ENCODE data around the gene GAR1.
"Not testable (repeated sequence)": the region's sequence is repeated elsewhere in the genome, so short reads cannot be mapped to it uniquely, and the experiment has no call there.

Gene GAR1

GRCh38 chr4:109846395-109847098 lies 31.0 kb downstream of the GAR1 start:
- DNase-seq (ENCODE audit: low read depth, low spot score): no peak

GRCh38 chr4:109847896-109848442 lies 32.4 kb downstream of the GAR1 start, which contains the start of gene LRIT3:
LRIT3 (plus strand) TSS chr4:109848107; CDS start chr4:109848202, 95 bp downstream.
- DNase-seq (ENCODE audit: low read depth, low spot score): no peak

- DNase-seq (ENCODE audit: low read depth, low spot score): no peak
Measured at GRCh38 chr4:109848501-109848900, 32.9 kb downstream of the GAR1 start.

GRCh38 chr4:109850601-109851000 lies 35.0 kb downstream of the GAR1 start:
- DNase-seq (ENCODE audit: low read depth, low spot score): no peak

GRCh38 chr4:109859426-109860300 lies 44.1 kb downstream of the GAR1 start:
- DNase-seq (ENCODE audit: low read depth, low spot score): not testable (repeated sequence)

- DNase-seq (ENCODE audit: low read depth, low spot score): no peak
Measured at GRCh38 chr4:109861271-109861670, 45.7 kb downstream of the GAR1 start.

- DNase-seq (ENCODE audit: low read depth, low spot score): no peak
Measured at GRCh38 chr4:109861916-109862511, 46.5 kb downstream of the GAR1 start.

GRCh38 chr4:109864134-109864533 lies 48.6 kb downstream of the GAR1 start:
- DNase-seq (ENCODE audit: low read depth, low spot score): no peak

- DNase-seq (ENCODE audit: low read depth, low spot score): no peak
Measured at GRCh38 chr4:109870061-109870460, 54.5 kb downstream of the GAR1 start.

- DNase-seq (ENCODE audit: low read depth, low spot score): no peak
Measured at GRCh38 chr4:109872065-109872464, 56.5 kb downstream of the GAR1 start.

GRCh38 chr4:109872950-109873656 lies 57.5 kb downstream of the GAR1 start:
- no peak for DNase-seq (ENCODE audit: low read depth, low spot score)

- no peak for DNase-seq (ENCODE audit: low read depth, low spot score)
Measured at GRCh38 chr4:109873791-109874514, 58.4 kb downstream of the GAR1 start.

All from brain pericyte (primary cell).